GM12892 (cell line): ENCODE measurements around the gene PIGX.

ENCODE experiments used
- DNase-seq: peaks from one replicate; pipeline ENCODE4 v3.0.0; 2011; ENCODE audit not compliant: insufficient read length
- FAIRE-seq: peaks from 2 replicates; lab custom pipeline; 2011; peaks lifted over from hg19 to GRCh38; lab: Jason Lieb, UNC
- POLR2A ChIP-seq: IDR thresholded peaks from 2 replicates; pipeline ENCODE4 v1.6.1; 2011; ENCODE audit warnings: low read depth, low read length, control low read depth
- POLR2AphosphoS5 ChIP-seq: IDR thresholded peaks from 2 replicates; pipeline ENCODE4 v1.6.1; 2011; ENCODE audit warnings: low read depth, low read length, control low read depth
- TAF1 ChIP-seq: IDR thresholded peaks from 2 replicates; pipeline ENCODE4 v1.6.1; 2011; ENCODE audit warnings: low read depth, mild to moderate bottlenecking, control low read depth, low read length, borderline replicate concordance

PIGX gene

DNA sequence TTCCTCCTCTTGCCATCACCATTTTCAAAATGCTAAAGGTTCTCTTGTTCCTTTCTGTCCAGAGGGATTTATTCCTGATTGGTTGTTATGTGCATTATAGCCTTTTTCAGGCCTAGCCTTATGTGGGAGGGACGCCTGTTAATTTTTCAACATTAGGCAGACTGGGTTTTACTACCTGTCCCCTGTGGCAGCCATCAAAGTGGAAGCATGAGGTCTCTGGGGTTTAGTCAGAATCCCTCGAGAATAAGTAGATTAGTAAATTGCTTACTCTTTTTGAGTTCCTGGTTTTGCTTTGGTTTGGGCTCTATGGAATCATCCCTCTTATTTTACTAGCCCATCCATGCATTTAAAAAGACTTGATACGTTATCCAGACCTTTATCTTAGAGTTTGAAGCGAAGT lies 59.9 kb downstream of the PIGX start:
- no peak for TF ChIP-seq POLR2A
- TF ChIP-seq POLR2AphosphoS5: no peak
- TF ChIP-seq TAF1: no peak
- DNase-seq (no peak), FAIRE-seq (no peak)

DNA sequence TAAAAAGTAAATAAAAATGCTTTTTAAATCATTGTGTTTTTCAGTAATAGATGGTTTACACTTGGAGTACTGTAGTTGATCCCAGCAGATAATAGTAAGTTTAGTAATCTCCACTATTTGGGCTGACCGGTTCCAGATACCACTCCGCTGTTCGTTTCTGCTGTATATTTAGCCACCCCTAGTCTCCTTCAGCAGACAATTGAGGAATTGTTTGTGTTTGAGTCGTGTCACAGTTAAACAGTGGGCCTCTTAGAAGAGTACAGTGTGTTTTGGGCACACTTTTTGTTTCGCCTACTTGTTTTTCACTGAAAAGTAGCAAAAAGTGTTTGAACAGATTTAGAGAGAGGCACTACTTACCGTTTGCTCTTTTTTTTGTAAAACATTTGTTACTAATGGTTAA lies 60.7 kb downstream of the PIGX start:
- FAIRE-seq (no peak), DNase-seq (no peak)
- no peak for TF ChIP-seq POLR2A
- TF ChIP-seq POLR2AphosphoS5: no peak
- no peak for TF ChIP-seq TAF1

DNA sequence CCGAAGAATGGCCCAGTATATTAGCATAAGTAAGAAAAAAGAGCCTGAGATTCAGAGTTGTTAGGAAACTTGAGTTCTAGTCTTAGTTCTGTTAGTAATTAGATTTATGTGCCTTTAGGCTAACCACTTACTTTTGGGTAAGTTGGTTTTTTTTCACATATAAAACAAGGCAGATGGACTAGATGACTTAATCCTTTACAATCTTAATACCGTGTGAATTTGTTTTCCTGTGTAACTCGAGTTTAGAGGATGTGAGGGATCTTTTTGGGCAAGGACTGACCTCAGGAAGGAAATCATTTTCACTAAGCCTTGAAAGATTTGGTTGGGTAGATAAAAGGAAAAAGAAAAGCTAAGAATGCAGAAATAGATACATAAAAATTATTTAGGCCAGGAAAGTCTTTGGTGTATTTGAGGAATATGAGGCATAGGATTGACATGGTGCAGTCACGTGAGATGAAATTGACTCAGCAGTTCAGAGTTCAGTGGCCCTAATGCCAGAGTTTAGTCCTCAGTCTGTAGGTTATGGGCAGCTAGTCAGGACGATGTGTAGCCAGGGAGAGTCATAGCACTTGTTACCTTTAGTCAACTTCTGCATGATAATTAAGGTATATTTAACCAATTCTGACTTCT lies 62.1 kb downstream of the PIGX start:
- FAIRE-seq (no peak), DNase-seq (no peak)
- no peak for TF ChIP-seq POLR2AphosphoS5
- no peak for TF ChIP-seq POLR2A
- TF ChIP-seq TAF1: no peak

DNA sequence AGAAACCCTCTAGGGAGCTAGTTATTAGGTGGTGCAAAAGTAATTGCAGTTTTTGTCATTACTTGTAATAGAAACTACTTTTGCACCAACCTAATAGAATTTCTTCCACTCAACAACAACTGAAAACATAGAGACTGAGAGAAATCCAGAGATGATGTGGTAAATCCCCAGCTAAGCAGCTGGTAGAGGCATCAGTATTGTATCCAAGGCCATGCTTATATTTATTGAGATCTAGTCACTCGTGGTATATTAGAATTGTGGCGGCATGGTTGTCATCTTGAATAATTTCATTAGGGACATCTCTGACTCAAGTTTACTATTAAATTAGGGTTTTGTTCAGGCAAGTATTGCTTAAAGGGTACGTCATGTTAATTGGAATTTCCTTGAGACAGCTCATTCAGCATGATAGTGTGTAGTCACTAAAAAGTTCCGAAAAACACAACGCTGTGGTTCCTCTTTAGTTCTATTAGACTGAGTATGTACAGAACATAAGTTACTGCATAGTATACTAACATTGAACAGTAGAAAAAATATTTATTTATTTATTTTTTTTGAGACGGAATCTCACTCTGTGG lies 62.8 kb downstream of the PIGX start:
- TF ChIP-seq POLR2A (no peak), TAF1 (no peak), POLR2AphosphoS5 (no peak)
- FAIRE-seq (no peak), DNase-seq (no peak)

DNA sequence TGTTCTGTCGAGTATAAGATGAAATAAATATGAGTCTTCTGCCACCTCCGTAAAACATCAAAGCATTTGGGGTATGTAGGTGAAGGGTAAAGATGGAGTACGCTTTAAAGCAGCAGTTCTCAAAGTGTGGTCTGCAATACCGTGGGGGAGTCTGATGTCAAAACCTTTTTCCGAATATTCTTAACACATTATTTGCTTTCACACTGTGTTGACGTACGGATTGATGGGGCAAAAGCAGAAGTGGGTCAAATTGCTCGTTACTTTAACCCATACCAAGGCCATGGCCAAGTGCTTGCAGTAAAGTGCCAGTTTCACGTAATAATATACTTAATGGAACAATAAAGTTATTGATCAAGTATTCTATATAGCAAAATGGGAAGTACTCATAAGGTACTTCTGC lies 63.8 kb downstream of the PIGX start:
- DNase-seq: no peak
- TF ChIP-seq POLR2A: no peak
- no peak for TF ChIP-seq POLR2AphosphoS5
- no peak for TF ChIP-seq TAF1
- no peak for FAIRE-seq

DNA sequence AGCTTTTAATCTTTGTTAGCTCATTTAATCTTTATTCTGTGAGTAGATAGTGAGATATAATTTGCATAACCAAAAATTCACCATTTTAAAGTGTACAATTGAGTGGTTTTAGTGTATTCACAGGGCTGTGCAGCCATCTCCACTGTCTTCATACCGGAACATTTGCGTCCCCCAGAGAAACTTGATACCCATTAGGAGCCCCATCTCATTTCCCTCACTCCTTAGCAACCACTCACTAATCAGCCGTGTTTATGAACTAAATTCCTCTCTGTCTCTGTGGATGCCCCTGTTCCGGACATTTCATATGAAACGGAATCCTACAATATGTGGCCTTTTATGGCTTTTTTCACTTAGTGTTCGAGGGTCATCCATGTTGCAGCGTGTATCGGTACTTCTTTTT lies 65.7 kb downstream of the PIGX start:
- DNase-seq (no peak), FAIRE-seq (no peak)
- TF ChIP-seq TAF1: no peak
- TF ChIP-seq POLR2AphosphoS5: no peak
- TF ChIP-seq POLR2A: no peak

DNA sequence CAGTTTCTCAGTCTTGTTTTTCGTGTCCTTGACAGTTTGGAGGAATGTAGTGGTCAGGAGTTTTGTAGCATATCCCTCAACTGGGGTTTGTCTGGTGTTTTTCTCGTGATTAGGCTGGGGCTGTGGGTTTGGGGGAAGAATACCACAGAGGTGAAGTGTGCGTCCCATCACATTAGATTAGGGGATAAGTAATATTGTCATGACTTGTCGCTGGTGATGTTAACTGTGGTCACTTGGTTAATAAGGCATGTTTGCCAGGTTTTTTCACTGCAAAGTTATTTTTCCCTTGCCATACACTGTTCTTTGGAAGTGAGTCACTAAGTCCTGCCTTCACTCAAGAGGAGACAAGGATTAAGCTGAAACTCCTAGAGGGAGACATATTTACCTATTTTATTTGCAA lies 66.6 kb downstream of the PIGX start:
- DNase-seq (no peak), FAIRE-seq (no peak)
- TF ChIP-seq POLR2A: no peak
- no peak for TF ChIP-seq TAF1

DNA sequence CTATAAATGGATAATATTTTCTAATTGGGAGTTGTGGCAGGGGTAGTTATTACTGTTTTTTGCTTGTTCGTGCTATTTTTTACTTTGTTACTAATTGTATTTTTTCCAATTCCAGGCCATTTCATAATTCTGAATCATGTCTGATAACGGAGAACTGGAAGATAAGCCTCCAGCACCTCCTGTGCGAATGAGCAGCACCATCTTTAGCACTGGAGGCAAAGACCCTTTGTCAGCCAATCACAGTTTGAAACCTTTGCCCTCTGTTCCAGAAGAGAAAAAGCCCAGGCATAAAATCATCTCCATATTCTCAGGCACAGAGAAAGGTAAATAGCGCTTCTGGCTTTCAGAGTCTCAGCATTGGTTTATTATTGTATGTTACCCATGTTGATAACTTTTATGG lies 70.3 kb downstream of the PIGX start:
- no peak for DNase-seq
- TF ChIP-seq TAF1 (no peak), POLR2AphosphoS5 (no peak), POLR2A (no peak)
- FAIRE-seq: no peak
